GM21825 (cell line): ENCODE measurements around the gene LRMDA.
"Not testable (repeated sequence)": the region's sequence is repeated elsewhere in the genome, so short reads cannot be mapped to it uniquely, and the experiment has no call there.

Experiments used
- ATAC-seq: cut with Tn5 transposase; IDR thresholded peaks from one replicate; pipeline ENCODE4 v1.9.1; 2021; ENCODE audit warnings: mild to moderate bottlenecking, moderate library complexity; ENCODE audit not compliant: unreplicated experiment

Gene LRMDA

DNA sequence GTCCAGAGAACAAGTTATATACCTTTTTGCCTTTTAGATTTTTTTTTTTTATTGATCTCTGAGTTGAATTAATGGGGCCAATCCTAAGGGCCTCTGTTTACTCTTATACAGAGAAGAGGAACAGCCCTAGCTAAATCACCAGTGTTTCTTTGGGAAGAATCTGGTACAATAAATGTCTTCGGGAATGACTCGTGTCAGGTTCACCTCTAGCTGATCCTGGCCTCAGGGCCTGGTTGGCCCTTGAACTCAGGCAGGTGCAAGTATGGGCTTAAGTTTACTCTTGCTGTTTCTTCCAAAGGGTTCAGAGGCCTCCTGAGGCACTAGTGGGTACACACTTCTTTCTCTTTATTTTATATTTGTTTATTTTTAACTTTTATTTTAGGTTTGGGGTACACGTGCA lies 71.0 kb downstream of the LRMDA start:
- no peak for ATAC-seq

DNA sequence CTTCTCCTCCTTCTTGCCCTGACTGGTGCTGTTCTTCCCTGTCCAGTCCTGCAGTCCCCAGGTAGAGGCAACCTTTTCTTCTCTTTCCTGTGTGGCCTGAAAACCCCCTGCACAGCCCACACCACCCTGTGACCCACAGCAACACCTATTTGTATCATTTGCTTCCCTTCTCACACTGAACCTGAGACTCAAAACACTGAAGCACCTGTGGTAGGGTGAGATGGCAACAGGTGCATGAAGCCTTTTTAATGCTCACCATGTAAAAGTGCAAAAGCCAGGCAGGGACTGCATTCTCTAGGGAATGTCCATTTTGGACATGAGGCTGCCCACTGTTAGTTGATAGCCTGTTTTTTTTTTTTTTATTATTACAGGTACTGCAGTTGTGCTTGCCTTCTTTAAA lies 71.4 kb downstream of the LRMDA start:
- ATAC-seq: no peak

DNA sequence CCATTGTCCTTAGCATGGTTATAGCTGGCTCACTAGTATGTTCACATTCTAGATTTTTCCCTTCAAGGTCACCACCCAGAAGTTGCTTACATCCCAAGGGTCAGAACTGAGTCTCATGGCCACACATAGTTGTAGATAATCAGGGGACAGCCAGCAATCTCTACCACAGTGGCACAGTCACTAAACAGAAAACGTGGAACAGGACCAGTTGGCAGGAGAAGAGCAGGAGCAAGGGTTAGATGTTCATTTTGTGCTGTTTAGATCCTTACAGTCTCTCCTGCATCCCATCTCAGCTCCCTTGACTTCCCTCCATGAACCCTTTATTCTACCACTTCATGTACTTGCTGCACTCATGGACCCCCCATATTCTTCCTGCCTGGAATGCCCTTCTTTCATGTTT lies 73.9 kb downstream of the LRMDA start:
- no peak for ATAC-seq

DNA sequence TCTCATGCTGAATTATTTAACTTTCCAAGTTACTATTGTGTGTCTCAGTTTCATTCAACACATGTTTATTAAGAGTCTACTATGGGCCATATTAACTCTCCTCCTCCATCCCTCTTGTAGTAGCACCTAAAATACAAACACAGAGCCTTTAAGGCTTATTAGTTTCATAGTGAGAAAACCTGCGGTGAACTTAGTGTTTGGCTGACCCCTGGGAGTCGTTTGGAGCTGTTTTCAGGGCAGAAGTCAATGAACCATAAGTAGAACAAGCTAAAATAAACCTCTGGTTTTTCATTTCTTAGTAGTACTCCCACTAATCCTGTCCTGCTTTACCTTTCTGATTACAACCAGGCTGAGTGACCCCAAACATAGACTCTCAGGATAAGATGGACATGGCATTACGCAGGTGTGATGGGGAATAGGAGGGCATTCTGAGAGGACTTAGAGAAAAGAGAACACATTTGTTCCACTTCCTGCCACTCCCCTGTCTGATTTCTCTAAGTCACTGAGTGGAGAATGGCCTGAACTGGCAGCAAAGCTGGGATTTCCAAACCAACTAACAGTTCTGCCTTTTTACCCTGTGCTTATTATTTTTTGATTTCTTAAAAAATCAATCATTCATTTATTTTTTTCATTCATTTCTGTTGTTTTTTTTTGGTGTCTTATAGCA lies 74.5 kb downstream of the LRMDA start:
- ATAC-seq: peak; percentile 71

DNA sequence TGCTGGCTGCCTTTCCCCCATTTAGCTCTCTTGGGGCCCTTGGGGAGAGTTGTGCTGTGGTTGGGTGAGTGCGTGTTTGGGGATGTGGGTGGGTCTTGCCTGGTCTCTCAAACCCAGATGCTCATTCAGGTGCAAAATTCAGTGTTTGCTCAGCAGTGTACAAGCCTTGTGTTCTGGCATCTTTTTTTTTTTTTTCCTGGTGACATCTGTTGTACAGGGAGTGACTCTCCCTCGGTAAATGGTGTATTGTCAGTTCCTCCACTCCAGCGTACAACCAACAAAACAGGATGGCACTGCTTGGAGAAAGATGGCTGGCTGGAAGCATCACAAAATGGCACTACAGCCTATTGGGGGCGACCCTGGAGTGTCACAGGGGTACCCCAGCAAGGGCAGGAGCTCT lies 75.5 kb downstream of the LRMDA start:
- ATAC-seq: no peak

DNA sequence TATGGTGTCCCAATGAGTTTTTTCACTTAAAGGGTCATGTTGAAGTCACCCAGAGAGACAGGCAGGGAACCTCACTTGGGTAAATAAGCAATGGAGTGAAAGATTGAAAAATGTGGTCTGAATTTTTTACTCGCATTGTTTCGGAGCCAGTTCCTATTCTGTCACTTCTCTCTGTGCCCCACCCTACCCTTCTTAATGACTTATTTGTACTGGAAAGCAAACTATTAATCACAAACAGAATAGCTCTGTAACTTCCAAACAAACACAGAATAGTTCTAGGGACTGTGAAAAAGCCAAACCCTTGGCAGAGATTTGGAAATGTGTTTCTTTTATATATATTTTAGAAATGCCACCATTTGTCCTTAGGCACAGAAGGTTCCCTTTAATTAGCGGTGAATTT lies 76.0 kb downstream of the LRMDA start:
- no peak for ATAC-seq

DNA sequence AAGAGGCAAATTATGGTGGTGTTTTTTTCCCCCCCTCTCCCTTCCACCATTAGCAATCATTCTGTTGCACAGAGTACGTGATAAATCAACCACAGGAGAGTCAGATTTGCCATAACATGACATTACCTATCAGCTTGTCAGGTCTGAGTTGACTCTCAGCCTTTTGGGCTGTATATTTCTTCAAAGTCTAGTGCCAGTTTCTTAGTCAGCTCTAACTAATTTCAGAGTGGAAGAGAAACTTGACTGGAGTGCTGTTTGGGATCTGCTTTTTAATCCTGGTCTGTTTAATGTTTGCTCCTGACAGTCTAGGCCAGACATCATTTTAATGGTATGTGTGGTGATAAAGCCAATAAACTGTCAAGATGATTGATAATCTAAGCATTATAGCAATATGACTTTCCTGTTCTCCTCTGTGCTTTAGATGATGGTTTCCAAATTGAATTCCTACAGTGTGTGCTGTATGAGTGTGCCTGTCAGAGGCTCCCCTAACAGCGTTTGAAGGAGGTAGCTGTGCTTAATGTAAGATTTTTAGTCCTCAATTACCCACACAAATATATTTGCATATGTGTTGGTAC lies 76.9 kb downstream of the LRMDA start:
- no peak for ATAC-seq

DNA sequence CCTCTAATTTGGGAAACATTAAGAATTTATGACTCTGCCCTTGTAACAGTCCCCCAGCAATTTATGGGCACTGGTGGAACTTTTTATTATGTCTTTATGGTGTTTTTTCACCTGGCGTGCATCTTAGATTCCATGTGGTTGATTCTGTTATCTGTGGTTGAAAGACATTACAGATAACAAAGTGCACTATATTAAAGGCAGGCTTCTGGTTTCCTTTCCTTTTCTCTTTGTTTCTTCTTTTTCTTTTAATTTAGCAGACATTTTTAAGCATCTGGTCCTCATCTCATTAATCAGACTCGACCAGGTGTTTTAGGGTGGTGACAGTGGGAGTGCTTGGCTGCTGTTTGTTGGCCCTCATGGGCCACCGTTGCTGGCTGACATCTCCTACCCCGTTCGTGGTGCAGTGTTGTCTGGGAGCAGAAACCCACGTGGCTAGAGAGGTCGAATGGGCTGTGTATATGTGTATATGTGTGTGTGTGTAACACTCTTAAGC lies 77.4 kb downstream of the LRMDA start:
- no peak for ATAC-seq

DNA sequence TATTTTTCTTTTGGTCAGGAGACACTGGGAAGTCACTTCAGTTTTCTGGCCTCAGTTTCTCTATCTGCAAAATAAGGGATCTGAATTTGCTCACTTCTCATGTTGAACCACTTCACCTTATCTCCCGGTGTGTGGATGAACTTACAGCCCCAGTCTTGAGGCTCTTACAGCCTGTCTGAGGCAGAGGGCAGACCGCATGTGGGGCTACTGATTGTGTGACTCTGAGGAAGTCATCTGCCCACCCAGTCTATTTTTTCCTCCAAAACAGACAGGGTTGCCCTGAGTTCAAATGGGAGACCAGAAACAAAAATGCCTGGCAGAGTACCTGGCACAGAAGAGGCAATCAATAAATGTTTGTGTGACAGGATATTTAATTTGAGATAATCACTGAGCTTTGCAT lies 78.3 kb downstream of the LRMDA start:
- no peak for ATAC-seq

DNA sequence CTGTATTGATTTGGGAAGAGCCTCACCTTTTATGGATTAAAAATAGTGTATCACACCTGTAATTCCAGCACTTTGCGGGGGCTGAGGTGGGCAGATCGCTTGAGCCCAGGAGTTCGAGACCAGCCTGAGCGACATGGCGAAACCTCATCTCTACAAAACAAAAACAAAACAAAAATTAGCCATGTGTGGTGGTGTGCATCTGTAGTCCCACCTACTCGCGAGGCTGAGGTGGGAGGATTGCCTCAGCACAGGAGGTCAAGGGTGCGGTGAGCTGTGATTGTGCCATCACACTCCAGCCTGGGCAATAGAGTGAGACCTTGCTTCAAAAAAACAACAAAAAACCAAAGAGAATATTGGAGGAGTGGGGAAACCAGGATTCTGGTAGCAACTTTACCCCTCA lies 79.6 kb downstream of the LRMDA start:
- ATAC-seq: no peak

DNA sequence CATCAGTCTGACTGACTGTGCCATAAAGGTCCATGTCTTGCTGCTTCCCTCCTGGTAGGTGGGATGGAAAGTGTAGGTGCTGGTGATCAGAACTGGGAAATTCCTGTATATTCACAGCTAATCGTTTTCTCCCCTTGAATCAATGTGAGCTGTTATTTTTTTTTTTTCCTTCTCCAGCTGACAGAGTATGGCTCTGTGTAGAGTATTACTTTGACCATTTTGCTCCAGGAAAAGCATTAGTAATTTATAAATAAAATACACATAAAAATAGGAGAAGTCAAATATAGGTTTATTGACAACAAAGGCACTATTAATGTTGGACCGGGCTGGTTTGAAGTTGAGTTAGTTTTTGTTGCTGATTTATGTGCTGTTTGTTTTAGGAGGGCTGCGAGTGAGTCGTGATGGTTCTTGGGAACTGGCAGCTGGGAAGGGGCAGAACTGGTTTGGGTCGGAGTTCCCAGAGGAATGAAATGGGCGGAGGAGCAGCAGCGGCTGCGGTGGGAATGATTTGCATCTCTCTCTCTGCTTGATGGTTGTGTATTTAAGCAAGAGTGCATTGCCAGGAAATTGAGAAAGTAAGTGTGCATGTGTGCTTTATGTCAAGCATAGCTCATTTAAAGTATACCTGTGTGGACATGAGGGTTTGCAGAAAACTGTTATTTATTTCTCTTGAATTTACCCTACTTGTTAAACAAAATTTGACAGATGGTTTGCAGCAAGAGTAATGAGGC lies 80.9 kb downstream of the LRMDA start:
- no peak for ATAC-seq

DNA sequence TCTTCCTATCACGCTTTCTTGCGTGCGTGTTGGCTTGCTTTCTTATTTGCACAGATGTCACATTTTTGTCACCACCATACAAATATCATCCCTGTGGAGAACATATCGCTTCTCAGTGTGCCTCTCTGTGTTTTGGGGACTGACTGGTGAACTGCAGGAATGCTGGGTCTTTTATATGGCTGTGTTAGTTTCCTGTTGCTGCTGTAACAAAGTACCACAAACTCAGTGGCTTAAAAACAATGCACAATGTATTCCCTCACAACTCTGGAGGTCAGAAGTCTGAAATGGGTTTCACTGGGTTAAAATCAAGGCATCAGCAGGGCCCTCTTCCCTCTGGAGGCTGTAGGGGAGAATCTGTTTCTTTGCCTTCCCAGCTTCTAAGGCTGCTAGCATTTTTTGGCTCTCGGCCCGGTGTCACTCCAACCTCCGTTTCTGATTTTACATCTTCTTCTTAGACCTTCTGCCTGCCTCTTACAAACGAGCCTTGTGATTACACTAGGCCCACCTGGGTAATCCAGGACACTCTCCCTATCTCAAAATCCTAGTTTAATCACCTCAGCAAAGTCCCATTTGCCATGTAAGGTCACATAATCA lies 82.0 kb downstream of the LRMDA start:
- no peak for ATAC-seq

DNA sequence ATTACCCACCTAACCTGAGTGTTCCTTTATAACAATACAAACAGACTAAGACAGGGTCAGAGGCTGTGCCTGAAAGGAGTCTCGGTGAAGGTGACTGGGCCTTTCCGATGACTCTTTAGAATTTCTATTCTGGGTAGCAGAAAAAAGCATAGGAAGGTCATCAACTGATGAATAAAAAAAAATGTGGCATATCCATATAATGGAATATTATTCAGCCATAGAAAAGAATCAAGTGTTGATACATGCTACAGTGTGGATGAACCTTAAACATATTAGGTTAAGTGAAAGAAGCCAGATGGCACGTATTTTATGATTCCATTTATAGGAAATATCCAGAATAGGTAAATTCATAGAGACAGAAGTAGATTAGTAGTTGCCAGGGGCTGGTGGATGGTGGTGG lies 83.4 kb downstream of the LRMDA start:
- no peak for ATAC-seq

DNA sequence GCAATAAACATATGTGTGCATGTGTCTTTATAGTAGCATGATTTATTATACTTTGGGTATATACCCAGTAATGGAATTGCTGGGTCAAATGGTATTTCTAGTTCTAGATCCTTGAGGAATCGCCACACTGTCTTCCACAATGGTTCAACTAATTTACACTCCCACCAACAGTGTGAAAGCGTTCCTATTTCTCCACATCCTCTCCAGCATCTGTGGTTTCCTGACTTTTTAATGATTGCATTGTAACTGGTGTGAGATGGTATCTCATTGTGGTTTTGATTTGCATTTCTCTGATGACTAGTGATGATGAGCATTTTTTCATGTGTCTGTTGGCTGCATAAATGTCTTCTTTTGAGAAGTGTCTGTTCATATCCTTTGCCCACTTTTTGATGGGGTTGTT lies 84.7 kb downstream of the LRMDA start:
- not testable (repeated sequence) for ATAC-seq

DNA sequence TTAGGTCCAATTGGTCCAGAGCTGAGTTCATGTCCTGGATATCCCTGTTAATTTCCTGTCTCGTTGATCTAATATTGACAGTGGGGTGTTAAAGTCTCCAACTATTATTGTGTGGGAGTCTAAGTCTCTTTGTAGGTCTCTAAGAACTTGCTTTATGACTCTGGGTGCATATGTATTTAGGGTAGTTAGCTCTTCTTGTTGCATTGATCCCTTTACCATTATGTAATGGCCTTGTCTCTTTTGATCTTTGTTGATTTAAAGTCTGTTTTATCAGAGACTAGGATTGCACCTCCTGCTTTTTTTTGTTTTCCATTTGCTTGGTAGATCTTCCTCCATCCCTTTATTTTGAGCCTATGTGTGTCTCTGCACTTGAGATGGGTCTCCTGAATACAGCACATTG lies 87.8 kb downstream of the LRMDA start:
- ATAC-seq: not testable (repeated sequence)

DNA sequence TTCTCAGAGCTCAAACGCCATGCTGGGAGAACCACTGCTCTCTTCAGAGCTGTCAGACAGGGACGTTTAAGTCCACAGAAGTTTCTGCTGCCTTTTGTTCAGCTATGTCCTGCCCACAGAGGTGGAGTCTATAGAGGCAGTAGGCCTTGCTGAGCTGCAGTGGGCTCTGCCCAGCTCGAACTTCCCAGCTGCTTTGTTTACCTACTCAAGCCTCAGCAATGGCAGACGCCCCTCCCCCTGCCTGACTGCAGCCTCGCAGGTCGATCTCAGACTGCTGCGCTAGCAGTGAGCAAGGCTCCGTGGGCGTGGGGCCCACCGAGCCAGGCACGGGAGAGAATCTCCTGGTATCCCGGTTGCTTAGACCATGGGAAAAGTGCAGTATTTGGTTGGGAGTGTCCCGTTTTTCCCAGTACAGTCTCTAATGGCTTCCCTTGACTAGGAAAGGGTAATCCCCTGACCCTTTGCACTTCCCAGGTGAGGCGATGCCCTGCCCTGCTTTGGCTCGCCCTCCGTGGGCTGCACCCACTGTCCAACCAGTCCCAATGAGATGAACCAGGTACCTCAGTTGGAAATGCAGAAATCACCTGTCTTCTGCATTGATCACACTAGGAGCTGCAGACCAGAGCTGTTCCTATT lies 89.9 kb downstream of the LRMDA start:
- not testable (repeated sequence) for ATAC-seq

DNA sequence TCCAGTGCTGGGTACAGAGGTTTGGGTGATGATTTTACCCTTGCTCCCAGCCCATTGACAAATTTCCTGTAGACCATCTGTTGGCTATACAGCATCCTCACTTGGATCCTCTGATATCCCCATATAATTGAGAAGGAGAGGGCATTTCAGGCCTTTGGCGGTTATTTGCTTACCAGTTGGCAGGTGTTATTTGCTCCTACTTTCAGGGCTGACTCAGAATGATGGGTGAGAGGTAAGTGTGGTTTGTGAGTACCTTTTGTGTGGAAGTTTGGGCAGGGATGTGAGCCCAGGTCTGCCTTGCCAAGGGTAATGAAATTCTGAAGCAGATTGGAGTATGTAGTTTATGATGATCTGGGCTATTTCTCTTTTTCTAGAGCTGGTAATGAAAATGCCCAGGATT lies 93.6 kb downstream of the LRMDA start:
- ATAC-seq: no peak

DNA sequence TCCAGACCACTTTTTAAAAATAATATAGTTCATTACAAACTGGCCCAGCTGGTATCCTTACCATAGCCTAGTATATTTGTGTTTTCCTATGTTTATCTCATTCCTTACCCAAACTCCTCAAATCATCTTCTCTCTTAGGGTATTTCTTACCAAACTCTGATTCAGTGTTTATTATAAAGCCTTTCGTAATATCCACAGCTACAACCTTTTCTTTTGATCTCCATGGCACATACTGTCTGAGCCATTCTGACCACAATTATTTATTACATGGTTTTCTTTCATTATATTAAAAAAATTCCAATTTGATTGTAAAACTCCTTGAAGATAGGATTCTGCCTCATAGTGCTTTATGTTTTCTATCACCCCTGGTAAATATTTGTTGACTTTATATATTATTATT lies 94.2 kb downstream of the LRMDA start:
- ATAC-seq: no peak

DNA sequence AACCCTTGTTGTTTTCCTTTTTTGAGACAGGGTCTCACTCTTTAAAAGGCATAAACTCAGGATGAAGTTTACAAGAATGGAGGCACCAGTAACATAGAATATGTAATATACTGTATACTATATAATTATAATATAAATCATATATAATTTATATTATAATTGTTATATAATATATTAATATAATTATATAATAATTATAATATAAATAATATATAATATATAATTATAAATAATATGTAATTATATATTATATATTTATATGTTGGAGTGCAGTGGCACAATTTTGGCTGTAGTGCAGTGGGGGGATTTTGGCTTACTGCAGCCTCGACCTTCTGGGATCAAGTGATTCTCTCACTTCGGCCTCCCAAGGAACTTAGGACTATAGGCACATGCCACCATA lies 96.1 kb downstream of the LRMDA start:
- no peak for ATAC-seq

DNA sequence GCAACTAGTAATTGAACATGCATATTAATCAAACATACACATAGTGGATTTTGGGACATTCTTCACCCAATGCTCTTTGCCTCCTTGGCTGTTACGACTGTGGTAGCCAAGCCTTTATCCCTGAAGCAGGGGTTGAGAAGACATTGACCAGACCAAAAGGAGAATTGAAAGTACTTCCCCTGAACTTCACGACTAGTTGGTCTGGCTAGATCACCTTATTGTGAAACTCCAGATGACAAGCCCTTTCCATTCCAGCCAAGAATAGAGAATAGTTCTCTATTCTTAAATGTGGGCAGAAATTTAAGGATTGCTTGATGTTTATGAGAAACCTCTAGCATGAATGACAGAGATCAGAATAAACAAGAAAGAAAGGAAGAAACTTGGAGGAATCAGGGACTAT lies 97.0 kb downstream of the LRMDA start:
- no peak for ATAC-seq

DNA sequence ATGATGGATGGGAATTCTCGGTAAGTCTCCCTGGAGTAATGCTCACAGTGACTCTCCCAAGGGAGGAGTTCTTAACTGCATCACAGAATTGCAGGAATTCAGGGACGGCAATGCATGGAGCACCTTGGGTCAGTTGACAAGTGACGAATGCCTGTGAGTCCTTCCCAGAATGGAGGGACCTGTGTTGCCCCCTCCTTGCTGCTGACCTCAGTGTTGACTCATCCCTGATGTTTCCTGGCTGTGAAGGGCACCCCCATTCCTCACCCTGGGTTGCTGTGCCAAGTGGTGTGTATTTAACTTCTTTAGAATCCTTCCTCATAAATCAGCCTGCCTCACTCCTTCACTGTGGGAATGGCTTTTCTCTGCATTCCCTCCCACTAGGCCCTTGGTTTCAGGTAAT lies 98.9 kb downstream of the LRMDA start:
- no peak for ATAC-seq
